SK-N-MC (cell line): Measurements from ENCODE around the gene KRT38.

Experiments used
- EZH2 ChIP-seq: fragments of 200-600 bp; sonication (generic); IDR thresholded peaks from one replicate; pipeline ENCODE4 v1.6.1; 2017; ENCODE audit warnings: antibody characterized with exemption
- FOXP2 ChIP-seq: optimal IDR thresholded peaks from 2 replicates; pipeline ENCODE3; 2011; ENCODE audit warnings: mild to moderate bottlenecking, moderate library complexity; ENCODE audit not compliant: insufficient read depth; ENCODE audit errors: extremely low read length, control extremely low read depth
- POLR2AphosphoS5 ChIP-seq: IDR thresholded peaks from 2 replicates; pipeline ENCODE4 v1.6.1; 2012; ENCODE audit warnings: mild to moderate bottlenecking, low read depth, low read length, borderline replicate concordance

GRCh38 chr17:41407226-41407625 is 33.6 kb downstream of the KRT38 start:
- TF ChIP-seq EZH2: no peak
- TF ChIP-seq POLR2AphosphoS5: no peak
- no peak for TF ChIP-seq FOXP2
